ENCODE results near the gene FAM83F. TPM values are rescaled to one million over a fixed set of nuclear protein-coding genes. Genes with fewer than 3 reads are reported as not detected.

FAM83F gene
- total and polyA plus RNA-seq, 3 donors from 2014 or later: 30.2 to 57.7 (median 41.1) TPM

- H3K9me3 ChIP-seq: no peaks in the 10 kb centered on the region
- no peaks in the 10 kb centered on the region for H3K4me1 ChIP-seq
- WGBS, 2 donors: 88 to 92% methylated on average over 6 to 7 of the region's 7 CpGs
- H3K4me3 ChIP-seq: no peak overlapping the region
- TF ChIP-seq POLR2A (IDR thresholded peaks at IDR 0.05): no peak
- TF ChIP-seq CTCF (IDR thresholded peaks at IDR 0.05): no peak
- H3K27ac ChIP-seq: no peak overlapping the region
- no peaks in the 10 kb centered on the region for H3K27me3 ChIP-seq
- no peaks in the 10 kb centered on the region for H3K36me3 ChIP-seq (ENCODE audit: low read depth, missing control alignments)
- intact Hi-C loops (cut with DNase I; ENCODE audit: low total_unique reads): no loop called here
- no peak for DNase-seq
Observed at GRCh38 chr22:39985383-39986035, 9.2 kb upstream of the FAM83F start.

GRCh38 chr22:39988386-39989114 is 6.2 kb upstream of the FAM83F start:
- no peaks in the 10 kb centered on the region for H3K4me1 ChIP-seq
- 80% methylated on average over 10 of the region's 10 CpGs for WGBS, 2 donors
- no peak for TF ChIP-seq POLR2A (IDR thresholded peaks at IDR 0.05)
- no peak for TF ChIP-seq CTCF (IDR thresholded peaks at IDR 0.05)
- H3K27me3 ChIP-seq: no peaks in the 10 kb centered on the region
- intact Hi-C loops (cut with DNase I; ENCODE audit: low total_unique reads): no loop called here
- no peak overlapping the region for H3K27ac ChIP-seq
- H3K9me3 ChIP-seq: no peaks in the 10 kb centered on the region
- H3K36me3 ChIP-seq (ENCODE audit: low read depth, missing control alignments): no peaks in the 10 kb centered on the region
- no peak for DNase-seq
- no peak overlapping the region for H3K4me3 ChIP-seq

DNA sequence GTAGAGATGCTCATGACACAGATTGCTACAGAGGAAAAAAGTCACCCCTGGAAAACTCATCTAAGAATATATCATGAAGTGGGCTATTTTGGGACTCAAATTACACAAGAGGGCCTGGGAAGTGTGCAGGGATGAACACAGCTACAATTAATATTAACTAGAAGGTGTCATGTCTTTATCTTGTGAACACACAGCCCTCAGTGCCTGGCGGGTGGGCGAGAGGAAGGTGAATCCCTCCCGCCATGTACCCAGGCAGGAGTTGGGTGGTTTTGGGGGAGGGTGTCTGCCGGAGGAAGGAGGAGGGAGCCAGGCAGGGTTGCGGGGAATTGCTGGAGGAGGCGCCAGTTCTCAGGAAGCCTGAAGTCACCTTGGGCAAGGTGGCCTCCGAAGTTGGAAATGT is 5.1 kb upstream of the FAM83F start:
- no peak overlapping the region for H3K27ac ChIP-seq
- H3K4me3 ChIP-seq: no peak overlapping the region
- no peaks in the 10 kb centered on the region for H3K36me3 ChIP-seq (ENCODE audit: low read depth, missing control alignments)
- TF ChIP-seq POLR2A (IDR thresholded peaks at IDR 0.05): no peak
- TF ChIP-seq CTCF (IDR thresholded peaks at IDR 0.05): no peak
- WGBS, 2 donors: 82 to 84% methylated on average over 7 of the region's 7 CpGs
- no peaks in the 10 kb centered on the region for H3K4me1 ChIP-seq
- DNase-seq: no peak
- no peaks in the 10 kb centered on the region for H3K27me3 ChIP-seq
- no peaks in the 10 kb centered on the region for H3K9me3 ChIP-seq
- intact Hi-C loops (cut with DNase I; ENCODE audit: low total_unique reads): no loop called here

- Histone ChIP-seq H3K27ac (no peak overlapping the region), H3K9me3 (no peaks in the 10 kb centered on the region), H3K4me1 (peaks cover 4% of the 10 kb centered on the region), H3K36me3 (ENCODE audit: low read depth, missing control alignments) (no peaks in the 10 kb centered on the region), H3K4me3 (no peak overlapping the region), H3K27me3 (no peaks in the 10 kb centered on the region)
- no peak for DNase-seq
- TF ChIP-seq POLR2A (IDR thresholded peaks at IDR 0.05) (no peak), CTCF (IDR thresholded peaks at IDR 0.05) (no peak)
- 84 to 85% methylated on average over 3 of the region's 3 CpGs for WGBS, 2 donors
- intact Hi-C loops (cut with DNase I; ENCODE audit: low total_unique reads): no loop called here
Observed at GRCh38 chr22:39990686-39991085, 4.1 kb upstream of the FAM83F start.
